GM19035 (cell line): ENCODE measurements around the gene PPP6R3.

Experiments used
- ATAC-seq: cut with Tn5 transposase; IDR thresholded peaks from one replicate; pipeline ENCODE4 v1.9.1; 2021; ENCODE audit not compliant: unreplicated experiment

Gene PPP6R3

DNA sequence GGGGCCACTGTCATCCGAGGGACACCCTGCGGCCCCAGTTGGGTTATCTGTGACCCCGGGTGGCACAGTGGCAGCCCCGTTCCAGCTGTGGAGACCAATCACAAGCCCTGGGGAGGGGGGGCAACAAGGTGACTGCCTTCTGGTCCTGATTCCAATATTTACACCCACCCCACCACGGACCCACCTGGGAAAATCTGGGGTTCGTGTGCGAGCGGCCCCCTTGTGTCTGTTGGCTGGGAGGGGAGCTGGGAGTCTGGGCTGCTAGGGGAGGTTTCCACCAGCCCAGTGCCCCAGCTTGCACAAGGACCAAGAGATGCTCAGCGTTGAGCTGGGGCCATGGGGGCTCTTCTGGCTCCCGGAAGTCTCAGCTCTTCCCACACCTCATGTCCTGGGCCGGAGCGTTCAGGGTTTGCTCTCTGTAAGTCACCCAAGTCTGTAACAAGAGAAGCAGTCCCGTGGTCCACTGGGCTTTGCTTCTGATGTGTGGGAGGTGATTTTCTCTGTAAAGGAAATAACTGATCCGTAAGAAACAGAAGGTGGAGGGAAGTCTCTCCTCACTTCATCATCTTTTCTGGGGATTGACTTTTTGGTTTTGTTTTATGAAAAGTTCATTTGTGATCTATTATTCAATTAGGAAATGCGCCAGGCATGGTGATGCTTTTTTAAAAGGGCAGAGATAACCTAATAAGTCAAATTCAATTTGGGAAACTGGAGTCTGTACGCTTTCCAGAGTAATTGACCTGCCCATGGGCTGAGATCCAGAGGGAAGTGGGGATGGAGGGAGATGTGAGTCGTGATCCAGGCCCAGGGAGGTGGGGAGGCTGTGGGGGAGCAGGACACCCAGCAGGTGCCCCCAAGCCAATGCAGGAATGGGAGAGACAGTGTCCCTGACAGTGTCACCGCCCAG, 201.4 kb downstream of the PPP6R3 start:
- ATAC-seq, result no peak

DNA sequence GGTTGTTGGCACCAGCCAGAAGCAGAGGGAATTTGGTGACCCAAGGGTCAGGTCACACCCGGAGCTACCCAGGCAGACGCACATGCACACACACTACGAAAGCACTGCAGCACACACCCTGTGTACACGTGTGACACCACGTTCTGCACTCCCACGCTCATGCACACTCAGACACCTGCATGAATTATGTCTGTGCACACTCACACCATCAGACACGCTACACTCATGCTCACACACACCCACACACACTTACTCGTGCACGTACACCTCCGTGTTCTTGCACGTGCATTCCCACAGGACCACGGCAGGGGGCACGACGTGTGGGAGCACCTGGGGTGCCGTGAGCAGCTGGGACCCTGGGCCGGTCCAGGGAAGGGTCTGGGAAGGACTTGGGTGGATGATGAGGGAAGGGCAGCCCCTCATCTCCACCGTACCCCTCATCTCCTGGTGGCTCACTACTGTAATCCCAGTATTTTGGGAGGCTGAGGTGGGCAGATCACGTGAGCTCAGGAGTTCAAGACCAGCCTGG, 203.0 kb downstream of the PPP6R3 start:
- no peak for ATAC-seq

DNA sequence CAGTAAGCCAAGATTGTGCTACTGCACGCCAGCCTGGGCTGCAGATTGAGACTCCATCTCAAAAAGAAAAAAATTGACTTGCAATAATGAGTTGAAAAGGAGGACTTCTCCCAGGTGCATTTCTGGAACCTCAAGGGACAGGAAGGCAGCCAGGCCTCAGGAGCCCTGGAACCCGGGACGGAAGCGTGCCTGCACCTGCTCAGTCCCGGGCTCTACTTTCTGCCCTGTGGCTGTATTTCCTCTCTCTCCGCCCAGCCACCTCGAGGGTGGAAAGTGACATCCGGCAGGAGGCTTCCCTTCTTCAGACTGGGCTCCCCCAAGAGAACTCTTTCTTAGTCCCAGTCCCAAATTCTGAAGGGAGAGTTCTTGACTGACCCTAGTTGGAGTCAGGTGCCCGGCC, 203.6 kb downstream of the PPP6R3 start:
- no peak for ATAC-seq

DNA sequence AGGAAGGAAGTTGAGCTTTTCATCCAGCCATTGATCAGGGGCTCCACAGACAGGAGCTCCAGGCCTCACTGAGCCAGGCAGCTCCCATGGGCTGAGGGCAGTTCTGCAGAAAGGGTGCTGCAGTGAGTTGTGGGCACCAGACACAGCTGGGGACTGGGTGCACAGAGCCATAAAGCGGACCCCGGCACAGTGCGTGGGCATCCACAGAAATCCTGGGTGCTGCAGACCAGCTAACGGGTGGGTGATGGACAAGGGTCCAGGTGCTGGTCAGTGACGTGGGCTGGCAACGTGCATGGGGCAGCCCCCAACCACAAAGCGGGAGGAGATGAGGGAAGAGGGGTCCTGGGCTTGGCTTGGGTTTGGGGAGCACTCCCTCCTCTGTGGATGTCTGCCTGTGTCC, 204.4 kb downstream of the PPP6R3 start:
- ATAC-seq, result no peak
